ENCODE results near the gene GPR155. TPM values are rescaled to one million over a fixed set of nuclear protein-coding genes. Genes with fewer than 3 reads are reported as not detected.

Gene GPR155
- total and polyA plus RNA-seq, 4 donors = 3.1 to 9.4 (median 4.4) TPM

GRCh38 chr2:174529916-174530315 lies 43.1 kb upstream of the GPR155 start:
- H3K27me3 ChIP-seq (ENCODE audit: control insufficient read depth in 4 of 4, insufficient read depth in 4 of 4, low read length in 3 of 4) = no peaks in the 10 kb centered on the region
- no peak for TF ChIP-seq HNF4A (conservative IDR thresholded peaks at IDR 0.05)
- no peak for TF ChIP-seq EGR1 (IDR thresholded peaks at IDR 0.05; ENCODE audit: low read depth in 2 of 2)
- TF ChIP-seq FOXA1 (IDR thresholded peaks at IDR 0.05) = no peak
- no peak for TF ChIP-seq YY1 (IDR thresholded peaks at IDR 0.05)
- TF ChIP-seq NR2F2 (IDR thresholded peaks at IDR 0.05) = no peak
- no peaks in the 10 kb centered on the region for H3K36me3 ChIP-seq (ENCODE audit: control insufficient read depth in 4 of 4, insufficient read depth in 3 of 4, low read depth in 1 of 4, low read length in 3 of 4)
- H3K27ac ChIP-seq (ENCODE audit: low read depth in 1 of 2, low read length in 2 of 2) = no peak overlapping the region
- H3K4me1 ChIP-seq (ENCODE audit: control insufficient read depth in 4 of 4, insufficient read depth in 4 of 4, low read length in 3 of 4) = no peaks in the 10 kb centered on the region
- H3K9ac ChIP-seq (ENCODE audit: low read depth in 1 of 2, low read length in 2 of 2) = no peak overlapping the region
- H3K9me3 ChIP-seq (ENCODE audit: control insufficient read depth in 4 of 4, low read length in 3 of 4) = no peaks in the 10 kb centered on the region
- no peak overlapping the region for H3K4me3 ChIP-seq (ENCODE audit: low read depth in 1 of 3, low read length in 3 of 3)
- 90% methylated on average over 4 of the region's 4 CpGs for WGBS
- no peak for DNase-seq (ENCODE audit: low spot score)

- H3K4me3 ChIP-seq (ENCODE audit: low read depth in 1 of 3, low read length in 3 of 3) = no peak overlapping the region
- no peak for DNase-seq (ENCODE audit: low spot score)
- no peaks in the 10 kb centered on the region for H3K36me3 ChIP-seq (ENCODE audit: control insufficient read depth in 4 of 4, insufficient read depth in 3 of 4, low read depth in 1 of 4, low read length in 3 of 4)
- WGBS = 92% methylated on average over 3 of the region's 3 CpGs
- H3K4me1 ChIP-seq (ENCODE audit: control insufficient read depth in 4 of 4, insufficient read depth in 4 of 4, low read length in 3 of 4) = no peaks in the 10 kb centered on the region
- H3K27ac ChIP-seq (ENCODE audit: low read depth in 1 of 2, low read length in 2 of 2) = no peak overlapping the region
- H3K9me3 ChIP-seq (ENCODE audit: control insufficient read depth in 4 of 4, low read length in 3 of 4) = no peaks in the 10 kb centered on the region
- no peak for TF ChIP-seq ZBTB33 (IDR thresholded peaks at IDR 0.05)
- no peak for TF ChIP-seq EGR1 (IDR thresholded peaks at IDR 0.05; ENCODE audit: low read depth in 2 of 2)
- no peak for TF ChIP-seq HNF4A (conservative IDR thresholded peaks at IDR 0.05)
- no peak for TF ChIP-seq REST (IDR thresholded peaks at IDR 0.05)
- no peak for TF ChIP-seq FOXA2 (IDR thresholded peaks at IDR 0.05)
- TF ChIP-seq YY1 (IDR thresholded peaks at IDR 0.05) = no peak
- no peak for TF ChIP-seq FOXA1 (IDR thresholded peaks at IDR 0.05)
- TF ChIP-seq RAD21 (IDR thresholded peaks at IDR 0.05) = no peak
- TF ChIP-seq RXRA (IDR thresholded peaks at IDR 0.05) = no peak
- TF ChIP-seq HNF4G (IDR thresholded peaks at IDR 0.05) = no peak
- no peak for TF ChIP-seq JUND (IDR thresholded peaks at IDR 0.05)
- TF ChIP-seq SP1 (IDR thresholded peaks at IDR 0.05) = no peak
- TF ChIP-seq GABPA (IDR thresholded peaks at IDR 0.05 in 1 of 2, conservative IDR thresholded peaks at IDR 0.05 in 1 of 2) = no peak
- no peak for TF ChIP-seq TAF1 (conservative IDR thresholded peaks at IDR 0.05)
- no peak overlapping the region for H3K9ac ChIP-seq (ENCODE audit: low read depth in 1 of 2, low read length in 2 of 2)
- H3K27me3 ChIP-seq (ENCODE audit: control insufficient read depth in 4 of 4, insufficient read depth in 4 of 4, low read length in 3 of 4) = no peaks in the 10 kb centered on the region
Measured at GRCh38 chr2:174527959-174528358, 41.1 kb upstream of the GPR155 start.
